CD4-positive, alpha-beta T cell treated with Interleukin-17A for 4 hours (primary cell): ENCODE measurements around the gene FBXL3.
"Not testable (repeated sequence)": the region's sequence is repeated elsewhere in the genome, so short reads cannot be mapped to it uniquely, and the experiment has no call there.

Experiments
- DNase-seq: peaks from one replicate; pipeline ENCODE4 v3.0.0-alpha.2; 2020; ENCODE audit warnings: mixed read lengths

Gene FBXL3

DNA sequence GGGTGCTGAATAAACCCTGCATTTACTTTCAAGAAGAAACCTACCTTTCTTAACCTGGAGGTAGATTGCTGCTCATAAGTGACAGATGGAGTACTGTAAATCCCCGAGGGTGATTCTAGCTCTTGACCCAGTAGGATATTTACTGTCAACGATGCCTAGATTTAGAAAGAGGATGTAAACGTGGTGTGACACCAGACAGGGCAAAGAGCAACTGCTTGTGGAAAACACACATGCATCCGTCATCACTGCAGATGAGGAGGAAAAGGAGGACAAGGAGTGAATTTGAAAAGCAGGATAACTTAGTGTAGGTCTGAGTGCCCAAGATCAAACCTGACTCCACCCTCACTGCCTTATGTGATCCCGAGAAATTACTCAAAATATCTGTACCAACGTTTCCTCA is 44.9 kb downstream of the FBXL3 start:
- DNase-seq: no peak

DNA sequence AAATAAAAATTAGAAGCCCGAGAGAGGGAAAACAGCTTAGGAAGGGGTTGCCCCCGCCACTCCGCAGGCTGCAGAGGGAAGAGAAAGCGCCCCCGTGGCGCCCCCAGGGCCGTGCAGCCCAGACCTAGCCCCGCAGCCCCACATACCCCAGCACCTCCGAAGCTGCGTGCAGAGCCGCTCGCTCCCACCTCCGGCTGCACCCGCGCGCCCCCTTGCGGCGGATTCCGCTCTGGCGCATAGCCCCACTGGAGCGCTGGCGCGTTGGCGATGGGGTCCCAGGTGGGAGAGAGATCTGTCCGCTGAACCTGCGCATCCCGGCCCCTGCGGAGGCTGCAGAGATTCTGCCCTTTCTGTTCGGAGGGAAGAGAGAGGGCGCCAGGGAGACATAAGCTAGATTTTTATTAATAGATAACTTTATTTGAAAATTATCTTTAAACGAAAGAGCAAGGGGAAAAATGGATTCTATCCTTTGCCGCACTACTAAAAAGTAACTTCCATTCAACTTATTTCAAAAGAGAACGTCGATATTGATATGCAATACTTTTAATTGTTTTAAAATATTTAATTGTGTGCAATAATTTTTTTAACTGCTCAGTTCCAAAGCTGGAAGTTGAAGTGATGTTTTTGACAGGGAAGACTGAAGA is 46.8 kb downstream of the FBXL3 start:
- DNase-seq: peak; percentile 93

DNA sequence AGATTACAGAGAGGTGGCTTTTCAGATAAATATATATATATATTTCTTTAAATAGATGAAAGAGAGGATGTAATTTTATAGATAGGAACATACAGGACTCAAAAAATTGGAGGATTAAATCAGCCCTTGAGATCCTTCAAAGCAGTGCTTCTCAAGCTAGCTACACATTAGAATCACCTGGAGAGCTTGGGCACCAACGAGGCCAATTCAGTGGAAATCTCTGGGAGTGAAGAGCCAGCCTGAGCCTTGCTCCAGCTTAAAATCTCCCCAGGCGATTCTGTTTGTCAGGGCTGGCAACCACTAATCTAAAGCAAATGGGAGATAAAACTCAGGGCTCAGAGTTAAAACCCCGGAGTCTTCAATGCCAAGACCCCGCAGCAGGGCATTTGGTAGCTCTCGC is 50.0 kb downstream of the FBXL3 start:
- DNase-seq: no peak

DNA sequence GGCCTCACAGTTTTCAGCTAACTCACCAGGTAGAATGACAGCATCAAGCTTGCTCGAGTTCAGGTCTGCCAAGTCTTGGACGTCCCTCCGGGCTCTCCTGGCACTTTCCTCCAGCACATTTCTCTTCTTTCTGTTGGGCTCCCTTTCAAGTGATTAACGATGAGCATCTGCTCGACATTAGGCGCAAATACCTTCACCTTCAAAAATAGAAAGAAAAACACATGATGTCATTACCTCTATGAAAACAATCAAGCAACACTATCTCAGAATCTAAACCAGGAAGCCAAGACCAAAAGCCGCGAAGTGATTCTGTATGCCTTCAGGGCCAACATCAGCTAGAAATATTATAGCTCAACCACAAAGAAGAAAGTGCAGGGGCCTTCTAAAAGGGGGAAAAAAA is 50.5 kb downstream of the FBXL3 start:
- no peak for DNase-seq

DNA sequence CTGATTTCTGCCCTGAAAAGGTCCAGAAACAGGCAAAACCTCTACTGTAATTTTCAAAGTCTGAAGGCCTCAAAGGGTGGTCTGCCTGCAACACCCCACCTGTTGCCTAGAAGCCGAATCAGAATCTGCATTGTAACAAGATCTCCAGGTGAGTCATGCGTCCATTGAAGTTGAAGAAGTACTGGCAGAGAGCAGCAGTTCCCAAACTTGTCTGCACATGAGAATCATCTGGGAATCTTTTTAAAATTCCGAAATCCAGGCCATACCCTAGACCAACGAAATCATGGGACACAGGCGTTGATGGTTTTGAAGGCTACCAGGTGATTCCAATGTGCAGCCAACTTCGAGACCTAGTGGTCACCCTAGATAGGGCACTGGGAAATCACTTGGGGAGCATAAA is 51.1 kb downstream of the FBXL3 start:
- no peak for DNase-seq

DNA sequence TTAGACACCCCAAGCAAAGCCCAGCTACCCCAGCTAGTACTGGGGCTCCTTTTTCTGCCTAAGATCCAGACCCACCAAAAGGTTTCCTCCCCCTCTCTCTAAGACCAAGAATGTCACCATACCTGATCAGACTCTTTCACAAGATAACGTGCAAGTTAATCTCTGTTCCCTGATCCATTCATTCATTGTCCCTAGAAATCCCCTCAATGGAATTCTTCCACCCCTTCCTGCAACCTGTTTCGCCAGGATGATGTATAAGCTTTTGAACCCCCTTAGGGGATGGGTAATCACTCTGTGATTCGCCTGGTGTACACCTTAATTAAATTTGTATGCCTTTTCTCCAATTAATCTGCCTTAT is 52.4 kb downstream of the FBXL3 start:
- no peak for DNase-seq

DNA sequence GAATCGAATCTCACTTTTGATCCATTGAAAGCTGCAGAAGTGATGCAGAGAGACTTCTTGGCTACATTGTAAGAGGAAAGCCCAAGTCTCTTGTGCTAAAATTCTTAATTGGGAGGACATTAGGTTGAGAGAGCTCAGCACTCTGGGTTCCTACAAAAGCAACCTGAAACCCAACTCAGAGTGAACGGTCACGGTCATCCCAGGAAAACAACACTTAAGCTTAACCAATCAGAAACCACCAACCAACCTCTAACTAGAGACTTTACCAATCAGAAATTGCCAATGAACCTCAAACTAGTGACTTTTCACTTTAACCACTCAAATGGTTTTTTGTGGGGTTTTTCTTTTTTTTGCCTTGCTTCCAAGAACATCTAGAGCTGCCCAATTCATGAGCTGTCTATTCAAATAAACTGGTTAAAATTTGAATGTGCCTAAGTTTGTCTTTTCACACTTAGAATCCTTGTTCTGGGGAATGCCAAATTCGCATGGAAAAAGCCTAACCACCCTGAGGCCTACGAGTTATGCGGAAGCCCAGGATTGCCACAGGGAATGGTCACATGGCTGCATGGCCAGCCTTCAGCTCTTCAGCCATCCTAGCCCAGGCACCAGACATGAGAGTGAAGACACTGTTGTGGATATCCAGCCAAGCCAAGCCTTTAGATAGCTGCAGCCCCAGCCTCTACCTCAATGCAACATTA is 52.9 kb downstream of the FBXL3 start:
- DNase-seq: no peak

DNA sequence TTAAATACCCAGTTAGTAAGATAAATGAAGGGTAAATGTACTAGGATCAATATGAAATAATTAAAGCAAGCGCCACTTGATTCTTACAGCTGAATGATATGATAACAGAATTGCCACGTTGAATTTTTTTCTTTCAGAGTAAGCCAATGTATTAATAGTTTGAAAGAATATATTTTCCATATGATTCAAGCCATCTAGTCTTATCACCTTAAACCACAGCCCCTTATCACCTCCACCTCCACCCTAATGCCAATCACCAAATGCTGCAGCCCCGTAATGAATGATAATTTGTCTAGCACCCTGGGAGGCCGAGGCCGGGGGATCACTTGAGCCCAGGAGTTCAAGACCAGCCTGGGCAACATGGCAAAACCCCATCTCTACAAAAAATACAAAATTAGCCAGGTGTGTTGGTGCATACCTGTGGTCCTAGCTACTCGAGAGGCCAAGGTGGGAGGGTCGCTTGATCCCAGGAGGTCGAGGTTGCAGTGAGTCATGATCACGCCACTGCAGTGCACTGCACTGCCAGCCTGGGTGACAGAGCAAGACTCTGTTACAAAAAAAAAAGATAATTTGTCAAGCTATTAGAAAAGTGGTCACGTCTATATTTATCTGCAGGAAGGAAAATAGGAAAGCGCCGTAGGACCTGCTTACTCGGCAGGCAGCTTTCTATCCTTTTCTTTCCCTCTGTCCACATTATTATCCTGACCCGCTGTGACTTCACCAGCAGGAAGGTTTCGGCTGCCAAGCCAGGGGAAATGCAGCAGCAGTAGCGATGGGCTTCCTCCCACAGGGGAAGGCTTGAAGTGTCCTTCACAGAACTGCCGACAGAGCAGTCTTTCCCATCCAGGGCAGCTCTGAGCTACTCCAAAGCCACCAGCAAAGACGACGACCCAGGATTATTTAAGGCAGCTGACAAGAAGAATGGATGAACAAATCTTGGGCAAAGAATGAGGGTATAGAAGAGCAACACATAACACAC is 54.8 kb downstream of the FBXL3 start:
- DNase-seq: no peak

DNA sequence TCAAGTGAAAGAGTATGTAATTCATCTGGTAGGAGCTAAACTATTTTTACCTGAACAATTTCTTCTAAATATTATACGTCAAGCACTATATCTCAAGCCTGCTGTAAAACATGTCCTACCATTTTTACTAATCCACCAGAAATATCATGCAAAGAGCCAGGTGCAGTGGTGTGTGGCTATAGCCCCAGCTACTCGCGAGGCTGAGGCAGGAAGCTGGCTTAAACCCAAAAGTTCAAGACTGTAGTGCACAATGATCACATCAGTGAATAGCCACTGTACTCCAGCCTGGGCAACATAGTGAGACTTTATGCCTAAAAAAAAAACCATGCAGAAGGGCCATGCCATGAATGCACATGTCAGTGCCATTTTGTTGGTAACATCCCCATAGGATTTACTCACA is 55.7 kb downstream of the FBXL3 start:
- DNase-seq: no peak

DNA sequence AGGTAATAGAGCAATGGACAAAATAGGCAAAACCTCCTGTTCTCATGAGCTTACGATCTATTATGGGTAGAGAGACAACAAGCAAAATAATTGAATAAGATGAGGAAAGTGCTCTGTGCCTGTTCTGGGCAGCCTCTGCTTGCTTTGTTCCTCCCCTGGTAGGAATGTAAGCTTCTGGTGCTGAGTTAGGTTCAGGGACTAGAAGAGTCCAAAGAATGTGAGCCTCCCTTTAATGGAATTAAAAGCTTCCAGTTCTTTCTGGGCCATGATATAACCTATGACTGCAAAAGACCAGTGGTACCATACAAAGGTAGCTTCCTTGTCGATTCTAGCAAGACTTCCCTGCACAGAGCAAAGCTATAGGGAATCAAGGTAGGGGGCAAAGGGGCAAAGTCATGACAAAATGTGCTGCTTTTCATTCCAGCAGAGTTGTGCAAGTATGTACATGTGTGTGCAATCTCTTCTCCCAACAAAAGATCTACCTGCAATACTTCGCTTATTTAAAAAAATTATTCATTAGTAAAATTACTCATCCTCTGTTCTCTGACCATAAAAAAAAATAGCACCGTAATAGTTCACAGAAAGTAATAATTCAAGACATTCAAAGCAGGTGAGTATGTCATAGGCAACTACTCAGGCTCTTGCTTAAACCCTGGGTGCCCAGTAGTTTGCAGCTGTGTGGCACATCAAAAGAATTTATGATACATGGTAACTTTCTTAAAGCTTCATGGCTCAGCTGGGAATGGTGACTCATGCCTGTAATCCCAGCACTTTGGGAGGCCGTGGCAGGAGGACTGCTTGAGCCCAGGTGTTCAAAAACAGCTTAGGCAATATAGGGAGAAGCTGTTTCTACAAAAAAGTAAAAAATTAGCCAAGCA is 57.2 kb downstream of the FBXL3 start:
- no peak for DNase-seq

DNA sequence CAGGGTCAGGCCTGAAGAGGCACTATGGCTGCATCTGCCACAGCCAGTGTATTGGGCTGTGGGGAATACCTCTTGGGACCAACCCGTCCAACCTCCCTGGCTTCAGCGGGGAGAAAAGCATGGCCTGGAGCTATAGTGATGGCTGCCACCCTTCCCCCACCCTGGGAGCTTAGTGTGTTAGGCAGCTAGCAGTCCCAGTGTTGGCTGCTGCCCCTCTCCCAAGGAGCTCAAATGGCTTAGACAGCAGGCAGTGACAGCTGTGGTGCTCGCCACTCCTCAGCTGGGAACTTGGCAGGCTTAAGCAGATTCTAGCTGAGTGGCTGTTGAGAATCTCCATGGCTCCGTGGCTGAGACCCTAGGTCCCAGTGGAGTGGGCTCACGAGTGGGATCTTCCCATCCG is 58.9 kb downstream of the FBXL3 start:
- DNase-seq: no peak

DNA sequence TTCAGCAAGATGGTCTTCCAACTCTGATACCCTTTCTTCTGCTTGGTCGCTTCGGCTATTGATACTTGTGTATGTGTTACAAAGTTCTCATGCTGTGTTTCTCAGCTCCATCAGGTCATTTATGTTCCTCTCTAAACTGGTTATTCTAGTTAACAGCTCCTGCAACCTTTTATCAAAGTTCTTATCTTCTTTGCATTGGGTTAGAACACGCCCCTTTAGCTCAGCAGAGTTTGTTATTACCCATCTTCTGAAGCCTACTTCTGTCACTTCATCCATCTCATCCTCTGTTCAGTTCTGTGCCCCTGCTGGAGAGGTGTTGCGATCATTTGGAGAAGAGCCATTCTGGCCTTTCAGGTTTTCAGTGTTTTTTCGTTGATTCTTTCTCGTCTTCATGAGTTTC is 59.9 kb downstream of the FBXL3 start:
- no peak for DNase-seq

DNA sequence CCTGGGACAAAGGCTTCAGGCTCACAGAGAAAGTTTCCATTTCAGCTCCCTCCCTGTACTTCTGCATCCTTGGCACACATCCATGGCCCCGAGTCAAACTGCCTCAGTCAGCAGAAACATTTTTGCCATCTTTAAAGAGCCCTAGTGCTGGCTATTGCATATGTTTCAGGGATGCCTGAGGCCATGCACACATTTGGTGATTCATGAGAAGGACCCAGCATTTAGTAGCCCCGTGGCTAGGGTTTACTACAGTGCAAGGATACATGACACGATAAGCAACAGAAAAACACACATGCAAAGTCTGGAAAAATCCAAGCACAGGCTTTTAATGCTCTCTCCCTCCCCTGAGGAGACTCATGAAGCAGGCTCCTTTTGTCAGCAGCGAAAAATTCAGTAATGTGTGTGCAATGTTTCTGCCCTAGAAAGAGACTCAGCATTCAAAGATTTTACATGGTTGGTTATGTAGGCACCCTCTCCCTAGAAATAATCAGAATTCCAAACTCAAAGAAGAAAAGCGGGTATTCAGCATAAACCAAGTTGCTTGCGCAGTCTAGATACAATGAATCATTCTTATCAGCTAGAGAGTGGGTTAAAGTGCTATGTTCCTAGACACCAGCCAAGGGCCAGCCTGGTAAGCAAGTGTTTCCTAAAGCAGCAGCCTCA is 61.1 kb downstream of the FBXL3 start:
- DNase-seq: no peak

DNA sequence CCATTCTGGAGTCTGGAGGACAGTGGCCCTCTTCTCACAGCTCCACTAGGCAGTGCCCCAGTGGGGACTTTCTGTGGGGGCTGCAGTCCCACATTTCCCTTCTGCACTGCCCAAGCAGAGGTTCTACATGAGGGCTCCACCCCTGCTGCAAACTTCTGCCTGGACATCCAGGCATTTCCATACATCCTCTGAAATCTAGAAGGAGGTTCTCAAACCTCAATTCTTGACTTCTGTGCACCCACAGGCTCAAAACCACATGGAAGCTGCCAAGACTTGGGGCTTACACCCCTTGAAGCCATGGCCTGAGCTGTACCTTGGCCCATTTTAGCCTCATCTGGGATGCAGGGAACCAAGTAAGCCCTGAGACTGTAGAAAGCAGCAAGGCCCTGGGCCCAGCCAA is 67.2 kb downstream of the FBXL3 start:
- not testable (repeated sequence) for DNase-seq

DNA sequence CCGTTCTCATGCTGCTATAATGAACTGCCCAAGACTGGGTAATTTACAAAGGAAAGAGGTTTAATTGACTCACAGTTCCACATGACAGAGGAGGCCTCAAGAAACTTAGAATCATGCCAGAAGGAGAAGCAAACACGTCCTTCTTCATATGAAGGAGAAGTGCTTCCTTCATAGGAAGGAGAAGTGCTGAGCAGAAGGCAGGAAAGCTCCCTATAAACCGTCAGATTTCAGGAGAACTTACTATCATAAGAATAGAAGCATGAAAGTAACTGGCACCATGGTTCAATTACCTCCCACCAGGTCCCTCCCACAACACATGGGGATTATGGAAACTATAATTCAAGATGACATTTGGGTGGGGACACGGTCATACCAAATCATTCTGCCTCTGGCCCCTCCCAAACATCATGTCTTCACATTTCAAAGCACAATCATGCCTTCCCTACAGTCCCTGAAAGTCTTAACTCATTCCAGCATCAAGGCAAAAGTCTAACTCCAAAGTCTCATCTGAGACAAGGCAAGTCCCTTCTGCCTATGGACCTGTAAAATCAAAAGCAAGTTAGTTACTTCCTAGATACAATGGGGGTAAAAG is 68.0 kb downstream of the FBXL3 start:
- DNase-seq: no peak

DNA sequence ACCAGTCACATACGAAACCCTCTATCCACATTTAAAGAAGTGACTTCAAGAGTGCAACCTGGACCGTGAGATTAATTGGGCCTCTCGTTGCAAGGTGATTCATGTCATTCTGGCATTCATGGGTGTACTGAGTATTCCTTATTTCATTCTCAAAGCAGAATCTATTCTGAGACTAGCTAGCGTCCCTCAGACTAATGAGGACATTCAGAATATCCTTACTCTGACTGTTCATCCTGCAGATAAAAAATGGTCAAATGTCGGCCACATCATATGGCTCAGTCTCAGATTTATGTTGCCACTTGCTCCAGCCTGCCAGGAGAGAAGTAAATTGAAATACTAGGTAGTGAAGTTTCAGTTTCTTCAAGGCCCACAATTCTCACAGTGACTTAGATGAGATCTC is 71.3 kb downstream of the FBXL3 start:
- DNase-seq: no peak
